SK-MEL-5 (cell line): ENCODE measurements around the gene CCDC138. TPM values are rescaled to one million over a fixed set of nuclear protein-coding genes. Genes with fewer than 3 reads are reported as not detected.
A peak's percentile ranks its signal among the peaks of the same experiment; 100 is the strongest.
"Not testable (repeated sequence)": the region's sequence is repeated elsewhere in the genome, so short reads cannot be mapped to it uniquely, and the experiment has no call there.

Experiments
- DNase-seq: peaks from one replicate; pipeline ENCODE4 v3.0.0-alpha.2; 2016; ENCODE audit warnings: low read depth, low spot score
- in situ Hi-C: cut with HindIII; loops from 2 replicates; pipeline ENCODE4 v1.10.0; 2016; ENCODE audit warnings: low sequenced_read_pairs, high pct_unique_total_duplicates, low pct_unique_long_range_greater_than_20kb
- polyA plus RNA-seq, 2 experiments: library from polyadenylated mRNA; depleted of rRNA; stranded (reverse); fragments of >200 nt; gene quantifications; 2 replicates each; pipeline ENCODE4 v1.2.3, GENCODE V29; 2015
- total RNA-seq: library from RNA; depleted of rRNA; stranded (reverse); fragments of >200 nt; shearing (Covaris generic); gene quantifications from 2 replicates; pipeline ENCODE4 v1.2.3, GENCODE V29; 2014; rRNA removed

CCDC138 gene, protein sequence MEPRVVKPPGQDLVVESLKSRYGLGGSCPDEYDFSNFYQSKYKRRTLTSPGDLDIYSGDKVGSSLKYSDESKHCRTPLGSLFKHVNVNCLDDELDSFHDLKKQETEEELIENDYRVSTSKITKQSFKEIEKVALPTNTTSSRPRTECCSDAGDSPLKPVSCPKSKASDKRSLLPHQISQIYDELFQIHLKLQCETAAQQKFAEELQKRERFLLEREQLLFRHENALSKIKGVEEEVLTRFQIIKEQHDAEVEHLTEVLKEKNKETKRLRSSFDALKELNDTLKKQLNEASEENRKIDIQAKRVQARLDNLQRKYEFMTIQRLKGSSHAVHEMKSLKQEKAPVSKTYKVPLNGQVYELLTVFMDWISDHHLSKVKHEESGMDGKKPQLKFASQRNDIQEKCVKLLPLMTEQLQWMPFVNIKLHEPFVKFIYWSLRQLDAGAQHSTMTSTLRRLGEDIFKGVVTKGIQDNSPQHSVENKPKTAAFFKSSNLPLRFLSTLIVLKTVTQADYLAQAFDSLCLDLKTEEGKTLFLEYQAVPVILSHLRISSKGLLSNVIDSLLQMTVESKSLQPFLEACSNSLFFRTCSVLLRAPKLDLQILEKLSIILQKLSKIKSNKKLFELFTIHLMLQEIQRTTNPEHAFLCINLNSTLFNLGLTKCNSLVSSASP
- 5.4 and 5.9 TPM in 2 replicates for total RNA-seq
- polyA plus RNA-seq (2015; cell fraction: cytosol; rRNA removed): 4.1 and 4.5 TPM in 2 replicates
- polyA plus RNA-seq (2015; cell fraction: nucleus; rRNA removed): 12.1 and 20.3 TPM in 2 replicates

DNA sequence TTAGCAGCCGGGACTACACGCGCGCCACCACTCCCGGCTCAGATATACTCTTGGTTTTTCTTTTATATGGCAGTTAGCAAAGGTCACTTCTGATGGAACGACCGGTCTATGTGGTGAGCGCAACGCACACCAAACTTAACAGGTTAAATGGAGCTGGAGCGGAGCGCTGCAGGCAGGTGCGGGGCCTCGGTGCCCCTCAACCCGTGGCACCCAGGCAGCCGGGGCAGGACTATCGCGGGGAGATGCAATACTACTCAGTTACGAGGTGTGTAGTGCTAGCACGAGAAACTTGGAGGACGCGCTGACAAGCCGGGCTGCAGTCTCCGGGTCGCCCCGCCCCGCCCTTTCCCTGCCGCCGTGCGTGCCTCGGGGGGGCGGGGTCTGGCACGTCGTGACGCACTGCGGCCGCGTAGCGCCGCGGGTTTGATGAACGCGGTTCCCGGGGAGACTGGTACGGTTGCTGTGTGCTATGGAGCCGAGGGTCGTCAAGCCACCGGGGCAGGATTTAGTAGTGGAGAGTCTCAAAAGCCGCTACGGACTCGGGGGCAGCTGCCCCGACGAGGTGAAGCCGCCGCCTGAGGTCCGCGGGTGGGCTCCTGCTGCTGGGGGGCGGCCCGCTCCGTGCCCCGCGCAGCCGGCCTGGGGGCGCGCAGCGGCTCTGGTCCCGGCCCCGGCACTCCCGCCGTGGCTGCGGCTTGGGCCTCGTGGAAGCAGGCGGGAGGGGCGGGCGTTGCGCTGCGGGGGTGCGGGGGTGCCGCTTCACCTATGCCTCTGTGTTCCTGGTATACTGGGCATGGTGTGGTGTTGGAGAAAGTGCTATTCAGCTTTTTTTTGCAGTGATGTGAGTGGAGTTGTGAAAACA is at the start of gene CCDC138:
TSS of gene CCDC138 (plus strand) at position 418 of the 862 bp plus-strand sequence. CDS start at position 470, 52 bp downstream.
- DNase-seq: peak; percentile 87
- in situ Hi-C loops: no loop called here

DNA sequence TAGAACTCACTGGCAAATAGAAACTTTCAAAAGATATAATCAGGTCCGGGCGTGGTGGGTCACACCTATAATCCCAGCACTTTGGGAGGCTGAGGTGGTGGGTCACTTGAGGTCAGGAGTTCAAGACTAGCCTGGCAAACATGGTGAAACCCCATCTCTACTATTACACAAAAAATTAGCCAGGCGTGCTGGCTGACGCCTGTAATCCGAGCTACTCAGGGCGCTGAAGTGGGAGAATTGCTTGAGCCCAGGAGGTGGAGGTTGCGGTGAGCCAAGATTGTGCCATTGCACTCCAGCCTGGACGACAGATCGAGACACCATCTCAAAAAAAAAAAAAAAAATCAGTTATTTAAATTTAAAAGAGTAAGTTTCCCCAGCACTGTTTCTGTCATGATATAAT is 28.6 kb upstream of the CCDC138 start:
- DNase-seq, in situ Hi-C loops: not testable (repeated sequence)

DNA sequence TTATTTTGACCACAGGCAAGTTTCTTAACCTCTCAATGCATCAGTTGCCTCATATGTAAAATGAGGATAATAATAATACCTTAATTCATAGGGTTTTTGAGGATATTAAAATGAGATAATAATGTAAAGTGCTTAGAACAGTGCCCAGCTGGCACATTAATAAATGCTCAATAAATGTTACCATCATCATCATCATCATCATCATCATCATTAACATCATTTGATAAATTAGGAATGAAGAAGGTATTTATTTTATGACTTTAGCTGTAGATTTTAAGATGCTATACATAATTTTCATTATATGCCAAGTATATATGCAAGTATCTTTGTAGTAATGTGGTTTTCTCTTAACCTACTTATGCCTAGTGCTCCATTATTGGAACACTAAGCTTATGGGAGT is 24.0 kb upstream of the CCDC138 start:
- not testable (repeated sequence) for DNase-seq

DNA sequence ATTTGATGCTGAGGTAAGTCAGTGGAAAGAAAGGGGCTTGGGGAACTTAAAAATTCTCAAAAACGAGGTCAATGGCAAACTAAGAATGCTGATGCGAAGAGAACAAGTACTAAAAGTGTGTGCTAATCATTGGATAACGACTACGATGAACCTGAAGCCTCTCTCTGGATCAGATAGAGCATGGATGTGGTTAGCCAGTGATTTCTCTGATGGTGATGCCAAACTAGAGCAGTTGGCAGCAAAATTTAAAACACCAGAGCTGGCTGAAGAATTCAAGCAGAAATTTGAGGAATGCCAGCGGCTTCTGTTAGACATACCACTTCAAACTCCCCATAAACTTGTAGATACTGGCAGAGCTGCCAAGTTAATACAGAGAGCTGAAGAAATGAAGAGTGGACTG is 19.9 kb upstream of the CCDC138 start:
- in situ Hi-C loops, DNase-seq: not testable (repeated sequence)

More for the DNA sequence above, 24.0 kb upstream of the CCDC138 start:
- in situ Hi-C loops: not testable (repeated sequence)

DNA sequence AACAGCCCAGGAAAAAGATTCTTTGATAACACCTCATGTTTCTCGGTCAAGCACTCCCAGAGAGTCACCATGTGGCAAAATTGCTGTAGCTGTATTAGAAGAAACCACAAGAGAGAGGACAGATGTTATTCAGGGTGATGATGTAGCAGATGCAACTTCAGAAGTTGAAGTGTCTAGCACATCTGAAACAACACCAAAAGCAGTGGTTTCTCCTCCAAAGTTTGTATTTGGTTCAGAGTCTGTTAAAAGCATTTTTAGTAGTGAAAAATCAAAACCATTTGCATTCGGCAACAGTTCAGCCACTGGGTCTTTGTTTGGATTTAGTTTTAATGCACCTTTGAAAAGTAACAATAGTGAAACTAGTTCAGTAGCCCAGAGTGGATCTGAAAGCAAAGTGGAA is 18.7 kb upstream of the CCDC138 start:
- in situ Hi-C loops: not testable (repeated sequence)

DNA sequence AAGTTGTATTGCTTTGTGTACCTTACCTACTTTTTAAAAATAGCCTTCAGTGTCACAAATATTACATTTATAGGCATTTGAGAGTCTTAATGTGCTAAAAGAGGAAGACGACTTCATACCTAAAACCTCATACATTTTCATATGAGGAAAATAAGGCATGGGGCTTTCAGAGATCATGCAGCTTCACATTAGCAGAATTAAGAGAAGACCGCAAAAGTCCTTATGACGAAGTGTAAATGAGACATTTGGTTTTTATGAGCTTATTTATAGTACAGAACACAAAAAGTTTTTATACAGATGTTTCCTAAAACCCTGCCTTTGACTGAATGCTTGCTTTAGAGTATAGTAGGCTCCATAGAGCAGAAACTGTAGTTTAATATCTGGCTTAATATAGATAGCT is 10.1 kb upstream of the CCDC138 start:
- in situ Hi-C loops: no loop called here
- no peak for DNase-seq

More for the DNA sequence above, 18.7 kb upstream of the CCDC138 start:
- not testable (repeated sequence) for DNase-seq

DNA sequence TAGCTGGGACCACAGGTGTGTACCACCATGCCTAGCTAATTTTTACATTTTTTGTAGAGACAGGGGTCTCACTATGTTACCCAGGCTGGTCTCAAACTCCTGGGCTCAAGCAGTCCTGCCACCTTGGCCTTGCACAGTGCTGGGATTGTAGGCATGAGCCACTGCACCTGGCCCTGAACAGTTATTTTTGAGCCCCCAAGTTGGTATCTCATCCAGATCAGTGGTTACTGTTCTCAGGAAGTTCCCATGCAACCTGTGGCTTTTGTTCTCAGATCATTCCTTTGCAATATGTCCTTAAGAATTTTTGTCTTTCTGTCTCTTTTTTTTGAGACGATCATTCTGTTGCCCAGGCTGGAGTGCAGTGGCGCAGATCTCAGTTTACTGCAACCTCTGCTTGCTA is 7.7 kb upstream of the CCDC138 start:
- no peak for DNase-seq
- in situ Hi-C loops: no loop called here

DNA sequence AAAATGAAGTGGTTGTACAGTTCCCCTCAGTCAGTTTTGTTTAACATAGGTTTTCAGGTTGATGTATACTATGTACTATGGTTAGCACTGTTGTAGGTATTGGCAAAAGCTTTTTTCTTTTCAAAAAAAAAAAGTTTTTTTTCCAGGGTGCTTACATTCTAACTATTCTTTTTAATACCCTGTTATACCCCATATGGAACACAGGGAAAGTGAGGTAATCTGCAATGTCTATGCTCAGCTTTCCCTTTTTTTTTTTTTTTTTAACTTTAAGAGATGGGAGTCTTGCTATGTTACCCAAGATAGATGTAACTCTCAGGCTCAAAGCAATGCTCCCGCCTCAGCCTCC is 590 bp upstream of the CCDC138 start:
- DNase-seq: no peak
- in situ Hi-C loops: no loop called here

DNA sequence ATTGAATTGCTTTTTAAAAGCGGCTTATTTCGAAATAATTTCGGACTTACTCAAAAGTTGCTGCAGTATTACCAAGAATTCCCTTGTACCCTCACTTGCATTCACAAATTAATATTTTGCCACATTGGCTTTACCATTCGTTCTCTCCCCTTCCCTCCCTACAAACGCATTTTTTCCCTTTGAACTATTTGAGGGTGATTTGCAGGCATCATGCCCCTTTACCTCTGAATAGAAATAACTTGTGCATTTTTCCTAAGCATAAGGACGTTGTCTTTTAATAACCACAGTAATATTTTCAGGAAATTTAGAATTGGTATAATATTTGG is 608 bp downstream of the CCDC138 start:
- DNase-seq: no peak
- in situ Hi-C loops: no loop called here

DNA sequence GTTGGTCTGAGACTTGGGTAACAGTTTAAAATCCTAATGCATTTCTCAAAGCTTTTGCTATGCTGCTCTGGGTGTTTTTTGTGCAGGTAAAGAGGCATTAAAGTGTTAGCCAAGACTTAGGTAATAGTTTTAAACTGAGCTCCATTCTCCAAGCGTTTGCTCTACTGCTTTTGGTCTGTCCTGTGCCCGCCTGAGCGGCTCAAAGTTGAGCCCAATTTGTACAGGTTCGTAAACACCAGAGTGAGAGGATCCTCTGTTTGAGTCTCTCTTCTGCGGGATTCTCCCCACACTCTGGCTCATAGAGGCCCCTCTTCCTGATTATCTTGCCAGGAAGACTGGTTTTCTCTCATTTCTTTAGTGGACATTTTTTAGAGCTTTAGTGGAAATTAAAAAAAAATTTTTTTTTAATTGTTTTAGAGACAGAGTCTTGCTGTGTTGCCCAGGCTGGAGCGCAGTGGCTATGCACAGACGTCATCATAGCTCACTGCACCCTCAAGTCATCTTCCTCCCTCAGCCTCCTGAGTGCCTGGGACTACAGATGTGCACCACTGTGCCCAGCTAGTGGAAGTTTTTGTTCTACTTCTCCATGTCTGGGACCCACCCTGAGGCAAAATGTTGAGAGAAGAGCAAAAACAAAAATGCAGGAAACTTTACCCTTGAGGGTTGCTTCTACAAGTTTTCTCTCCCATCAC is 16.6 kb downstream of the CCDC138 start:
- in situ Hi-C loops: no loop called here
- DNase-seq: no peak

DNA sequence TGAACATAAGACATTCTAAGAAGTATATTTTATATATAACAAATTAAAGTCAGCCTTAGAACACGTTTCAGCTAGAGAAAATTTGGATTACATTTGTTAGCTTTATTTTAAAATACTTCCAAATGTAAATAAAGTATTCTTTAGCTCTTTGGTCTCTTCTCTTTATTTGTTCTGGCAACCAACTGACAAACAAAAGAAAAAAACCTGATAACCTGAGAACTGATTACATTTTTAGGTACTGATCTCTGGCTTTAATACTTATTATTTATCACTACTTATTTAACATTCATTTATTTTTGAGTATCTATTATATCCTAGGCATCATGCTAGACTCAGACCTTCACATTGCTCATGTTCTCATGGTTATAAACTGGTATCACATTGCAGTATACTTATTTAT is 18.5 kb downstream of the CCDC138 start:
- no peak for DNase-seq
- in situ Hi-C loops: no loop called here

DNA sequence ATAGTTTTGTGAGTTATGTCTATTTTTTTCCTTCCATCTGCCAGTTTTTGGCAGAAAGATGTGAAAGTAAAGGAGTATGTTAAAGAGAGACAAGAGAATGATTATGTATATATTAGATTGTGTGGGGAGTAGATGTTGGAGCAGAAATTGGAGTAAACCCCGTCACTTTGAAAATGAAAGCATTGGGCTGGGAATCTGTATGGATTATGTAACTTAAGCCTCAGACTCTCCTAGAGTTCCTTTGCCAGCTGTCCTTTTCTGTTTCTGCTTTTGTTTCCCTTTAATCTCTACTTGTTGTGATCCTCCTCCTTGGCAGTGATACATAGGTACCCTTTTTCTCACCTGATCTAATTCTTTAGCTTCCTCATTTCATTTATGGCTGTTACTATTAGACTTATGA is 19.2 kb downstream of the CCDC138 start:
- in situ Hi-C loops: no loop called here
- DNase-seq: no peak

DNA sequence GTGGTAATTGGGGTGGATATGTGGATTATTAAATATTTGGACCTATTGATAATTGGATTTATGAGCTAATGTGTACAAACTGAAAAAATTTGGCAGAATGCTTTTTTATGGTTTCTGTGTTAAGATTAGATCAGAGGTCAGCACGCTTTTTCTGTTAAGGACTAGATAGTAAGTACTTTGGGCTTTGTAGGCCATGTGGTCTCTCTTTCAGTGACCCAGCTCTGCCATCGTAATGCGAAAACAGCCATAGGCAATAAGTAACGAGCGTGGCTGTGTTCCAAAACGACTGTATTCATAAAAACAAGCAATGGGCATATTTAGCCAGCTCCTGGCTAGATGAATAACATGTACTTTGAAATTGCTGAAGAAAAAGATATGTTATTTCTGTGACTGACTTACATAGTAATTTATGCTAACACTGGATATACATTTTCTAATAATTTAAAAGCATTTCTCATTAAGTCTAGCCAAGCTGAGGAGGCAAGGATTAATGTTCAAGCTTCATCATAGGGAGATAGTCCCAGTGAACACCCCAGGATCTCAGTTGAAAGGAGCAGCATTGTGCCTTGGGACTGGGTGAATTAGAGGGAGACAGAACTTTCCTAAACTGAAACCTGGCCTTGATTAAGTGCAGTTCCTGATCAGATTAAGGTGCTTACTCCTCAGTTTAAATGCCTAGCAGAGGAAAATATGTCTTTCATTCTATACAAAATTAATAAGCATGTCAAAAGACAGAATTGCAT is 20.0 kb downstream of the CCDC138 start:
- peak; percentile 46 for DNase-seq
- in situ Hi-C loops: no loop called here

DNA sequence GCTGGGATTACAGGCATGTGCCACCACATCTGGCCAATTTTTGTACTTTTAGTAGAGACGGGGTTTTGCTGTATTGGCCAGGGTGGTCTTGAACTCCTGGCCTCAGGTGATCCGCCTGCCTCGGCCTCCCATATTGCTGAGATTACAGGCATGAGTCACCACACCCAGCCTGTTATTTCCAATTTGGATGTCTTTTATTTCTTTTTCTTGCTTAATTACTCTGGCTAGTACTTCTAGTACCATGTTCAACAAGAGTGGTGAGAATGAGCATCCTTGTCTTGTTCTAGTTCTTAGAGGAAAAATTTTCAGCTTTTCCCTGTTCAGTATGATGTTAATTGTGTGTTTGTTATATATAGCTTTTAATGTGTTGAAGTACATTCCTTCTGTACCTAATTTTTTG is 23.4 kb downstream of the CCDC138 start:
- no peak for DNase-seq
- in situ Hi-C loops: no loop called here

DNA sequence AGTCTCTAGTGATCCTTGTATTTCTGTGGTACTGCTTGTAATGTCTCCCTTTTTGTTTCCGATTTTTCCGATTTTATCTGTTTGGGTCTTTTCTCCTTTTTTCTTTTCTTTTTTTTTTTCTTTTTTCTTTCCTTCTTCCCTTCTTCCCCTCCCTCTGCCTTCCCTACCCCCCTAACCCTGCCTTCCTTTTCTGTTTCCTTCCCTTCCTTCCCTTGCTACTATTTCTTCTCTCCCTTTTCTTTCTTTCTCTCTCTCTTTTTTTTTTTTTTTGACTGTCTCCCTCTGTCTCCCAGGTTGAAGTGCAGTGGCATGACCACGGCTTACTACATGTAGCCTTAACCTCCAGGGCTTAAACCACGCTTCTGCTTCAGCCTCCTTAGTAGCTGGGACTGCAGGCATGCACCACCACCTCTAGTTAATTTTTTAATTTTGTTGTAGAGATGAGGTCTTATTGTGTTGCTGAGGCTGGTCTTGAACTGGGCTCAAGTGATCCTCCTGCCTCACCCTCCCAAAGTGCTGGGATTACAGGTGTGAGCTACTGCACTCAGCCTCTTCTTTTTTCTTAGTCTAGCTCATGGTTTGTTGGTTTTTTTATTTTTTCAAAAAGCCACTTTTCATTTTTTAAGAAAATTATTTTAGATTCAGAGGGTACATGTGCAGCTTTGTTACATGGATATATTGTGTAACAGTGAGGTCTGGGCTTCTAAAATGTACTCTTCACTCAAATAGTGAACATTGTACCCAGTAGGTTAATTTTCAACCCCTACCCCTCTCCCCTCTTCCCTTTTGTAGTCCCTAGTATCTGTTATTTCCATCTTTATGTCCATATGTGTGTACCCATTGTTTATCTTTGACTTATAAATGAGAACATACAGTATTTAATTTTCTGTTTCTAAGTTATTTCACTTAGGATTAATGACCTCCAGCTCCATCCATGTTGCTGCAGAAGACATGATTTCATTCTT is 24.7 kb downstream of the CCDC138 start:
- in situ Hi-C loops: no loop called here
- DNase-seq: no peak

DNA sequence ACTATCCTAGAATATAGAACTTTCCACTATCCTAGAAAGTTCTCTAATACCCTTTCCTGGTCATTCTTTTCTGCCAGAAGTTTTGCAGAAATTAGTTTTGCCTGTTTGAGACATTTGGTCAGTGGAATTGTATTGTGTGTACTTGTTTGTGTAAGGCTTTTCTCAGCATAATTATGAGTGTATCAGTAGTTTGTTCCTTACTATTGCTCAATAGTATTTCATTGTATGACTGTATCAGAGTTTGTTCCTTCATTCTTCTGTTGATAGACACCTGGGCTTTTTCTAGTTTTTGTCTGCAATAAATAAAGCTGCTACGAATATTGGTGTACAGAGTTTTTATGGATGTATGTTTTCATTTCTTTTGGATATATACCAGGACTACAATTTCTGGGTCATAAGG is 27.2 kb downstream of the CCDC138 start:
- DNase-seq: no peak
- in situ Hi-C loops: no loop called here
